ENCODE data around the gene LSM4.

GRCh38 chr19:18361646-18362045 lies 38.8 kb upstream of the LSM4 start:
- TF ChIP-seq MXI1 (IDR thresholded peaks at IDR 0.05; ENCODE audit: borderline replicate concordance, low read depth, low read length), result no peak
- TF ChIP-seq POLR2A (IDR thresholded peaks at IDR 0.05; ENCODE audit: low read depth, low read length), result no peak
- TF ChIP-seq CTCF (conservative IDR thresholded peaks at IDR 0.05; ENCODE audit: low read depth, low read length), result no peak
- TF ChIP-seq CEBPB (IDR thresholded peaks at IDR 0.05; ENCODE audit: low read depth, low read length), result no peak
- no peak for TF ChIP-seq FOS (IDR thresholded peaks at IDR 0.05; ENCODE audit: low read depth, low read length)
- TF ChIP-seq RFX5 (IDR thresholded peaks at IDR 0.05; ENCODE audit: low read depth, low read length), result no peak

Data from IMR-90 (cell line).